Stimulated activated naive B cell treated with anti-CD40 and anti-IgM and Interleukin-4, amounts not matched to agents 10 μg/mL and 1 μg/mL and 100 μg/mL, for 72 hours (primary cell): ENCODE results near the gene MOG.

Experiments
- ATAC-seq, 2 donors: fragments of 150-1000 bp; cut with Tn5 transposase; replicated peaks; 2 replicates each; pipeline ENCODE4 v1.10.0; 2021; ENCODE audit warnings: moderate library complexity in 1 of 2
- DNase-seq: peaks from one replicate; pipeline ENCODE4 v3.0.0; 2021
- H3K27ac Mint-ChIP-seq: one replicate; pipeline ENCODE4 v1.8.0; 2022; ENCODE audit warnings: mild to moderate bottlenecking, mixed read lengths
- H3K27me3 Mint-ChIP-seq, 2 donors: one replicate each; pipeline ENCODE4 v1.8.0; 2022; ENCODE audit warnings: mixed read lengths in 2 of 2
- H3K36me3 Mint-ChIP-seq, 2 donors: one replicate each; pipeline ENCODE4 v1.8.0; 2022; ENCODE audit warnings: mixed read lengths in 2 of 2, mild to moderate bottlenecking in 1 of 2
- H3K4me1 Mint-ChIP-seq, 2 donors: one replicate each; pipeline ENCODE4 v1.8.0; 2022; ENCODE audit warnings: mixed read lengths in 2 of 2, mild to moderate bottlenecking in 1 of 2
- H3K4me3 Mint-ChIP-seq, 2 donors: one replicate each; pipeline ENCODE4 v1.8.0; 2022; ENCODE audit warnings: mild to moderate bottlenecking in 2 of 2, mixed read lengths in 2 of 2, moderate library complexity in 1 of 2
- H3K9me3 Mint-ChIP-seq, 2 donors: one replicate each; pipeline ENCODE4 v1.8.0; 2022; ENCODE audit warnings: mixed read lengths in 2 of 2, mild to moderate bottlenecking in 1 of 2

The MOG gene

DNA sequence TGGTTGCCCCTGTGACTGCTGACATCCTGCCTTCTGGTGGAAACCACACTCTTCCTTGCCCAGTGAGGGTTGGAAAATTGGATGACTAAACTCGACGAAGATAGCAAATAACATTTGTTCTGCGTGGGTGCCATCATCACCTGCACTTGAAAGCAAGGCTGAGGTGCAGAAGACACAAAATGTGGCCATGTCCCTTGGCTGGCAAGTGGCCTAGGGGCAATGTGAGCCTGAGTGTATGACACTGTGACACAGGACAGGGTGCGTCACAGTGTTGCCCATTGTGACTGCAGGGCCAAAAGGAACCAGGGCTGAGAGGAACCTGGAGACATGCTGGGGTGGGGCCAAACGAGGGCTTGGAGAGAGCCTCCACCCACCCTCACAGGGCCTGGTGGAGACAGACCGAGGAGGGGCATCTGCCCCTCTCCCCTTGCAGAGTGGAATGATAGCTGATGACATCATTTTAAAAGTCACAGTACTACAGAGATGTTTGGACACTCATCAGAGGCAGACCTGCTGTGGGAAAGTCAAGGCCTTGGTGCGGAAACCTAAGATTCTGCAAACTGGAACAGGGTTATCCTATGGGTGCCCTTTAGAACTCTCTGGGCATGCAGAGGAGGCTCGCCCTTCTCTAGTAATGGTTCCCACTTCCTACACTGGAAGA lies 53.5 kb downstream of the MOG start:
- Mint-ChIP-seq H3K9me3 (peaks cover 0 to 1% of the 10 kb centered on the region in 2 donors), H3K27me3 (no peaks in the 10 kb centered on the region), H3K4me3 (peak overlapping the region in 1 of 2 donors; percentile 41), H3K4me1 (peaks cover 20 to 24% of the 10 kb centered on the region in 2 donors), H3K36me3 (peaks cover 0 to 2% of the 10 kb centered on the region in 2 donors), H3K27ac (peak overlapping the region; percentile 59)
- ATAC-seq (no peak), DNase-seq (no peak)

DNA sequence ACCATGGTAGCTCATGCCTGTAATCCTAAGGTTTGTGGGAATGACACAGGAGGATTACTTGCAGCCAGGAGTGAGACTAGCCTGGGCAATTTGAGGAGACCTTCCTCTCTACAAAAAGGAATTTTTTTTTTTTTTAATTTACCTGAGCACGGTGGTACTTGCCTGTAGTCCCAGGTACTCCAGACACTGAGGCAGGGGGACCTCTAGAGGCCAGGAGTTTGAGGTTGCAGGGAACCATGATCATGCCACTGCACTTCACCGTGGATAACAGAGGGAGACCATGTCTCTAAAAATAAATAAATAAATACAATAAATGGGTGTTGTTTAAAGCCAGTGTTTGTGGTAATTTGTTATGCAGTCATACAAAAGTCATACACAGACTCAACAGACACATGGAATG lies 64.0 kb downstream of the MOG start:
- Mint-ChIP-seq H3K27me3 (no peaks in the 10 kb centered on the region), H3K4me3 (no peak overlapping the region), H3K36me3 (peaks cover 23 to 24% of the 10 kb centered on the region in 2 donors), H3K4me1 (peaks cover 19 to 33% of the 10 kb centered on the region in 2 donors), H3K9me3 (no peaks in the 10 kb centered on the region), H3K27ac (no peak overlapping the region)
- DNase-seq (no peak), ATAC-seq (no peak)
